Uterus (tissue), 2 donors: ENCODE measurements around the gene IL6.

Source experiments
- POLR2A ChIP-seq, 2 donors: fragments of 450-650 bp; IDR thresholded peaks; one replicate each; pipeline ENCODE4 v1.6.1; 2016; ENCODE audit warnings: antibody characterized with exemption in 2 of 2, mild to moderate bottlenecking in 1 of 2, moderate library complexity in 1 of 2
- TF ChIP-seq, protein P1 (sequence below), 4 experiments: fragments of 200-600 bp in 2 of 4; fragments of 450-650 bp in 2 of 4; sonication (generic) in 2 of 4; IDR thresholded peaks; one replicate each; pipeline ENCODE4 v1.5.1; 2016 to 2019; ENCODE audit warnings: antibody characterized with exemption in 4 of 4, mild to moderate bottlenecking in 2 of 4, moderate library complexity in 1 of 4

DNA sequence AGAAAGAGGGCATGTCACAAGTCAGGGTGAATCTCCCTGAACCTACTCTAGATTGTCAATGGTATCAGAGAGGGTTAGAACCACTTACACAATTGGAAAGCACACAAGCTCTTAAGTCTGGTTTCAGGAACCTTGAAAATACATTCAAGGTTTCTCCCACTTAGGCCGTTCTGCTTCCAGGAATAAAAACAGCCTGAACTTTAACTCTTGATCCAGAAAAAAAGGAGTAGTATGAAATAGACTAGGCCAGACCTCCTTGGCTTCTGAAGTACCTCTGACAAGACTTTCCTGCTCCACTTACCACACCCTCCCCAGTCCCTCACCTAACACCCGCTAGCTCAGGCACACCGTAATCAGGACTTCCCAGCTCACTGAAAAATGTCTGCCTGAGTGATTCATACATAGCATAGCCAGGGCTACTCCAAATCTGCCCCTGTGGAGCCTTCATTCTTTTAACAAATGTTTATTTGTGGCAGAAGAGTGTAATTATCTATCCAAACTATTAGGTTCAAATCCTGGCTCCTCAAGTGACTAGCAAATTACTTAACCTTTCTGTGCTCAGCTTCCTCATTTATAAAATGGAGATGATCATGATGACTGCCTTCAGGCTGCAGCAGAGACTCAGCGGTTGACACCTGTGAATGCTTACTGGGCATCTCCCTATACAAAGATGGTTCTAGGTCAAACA is 30.3 kb upstream of the IL6 start:
- TF ChIP-seq, protein P1, sequence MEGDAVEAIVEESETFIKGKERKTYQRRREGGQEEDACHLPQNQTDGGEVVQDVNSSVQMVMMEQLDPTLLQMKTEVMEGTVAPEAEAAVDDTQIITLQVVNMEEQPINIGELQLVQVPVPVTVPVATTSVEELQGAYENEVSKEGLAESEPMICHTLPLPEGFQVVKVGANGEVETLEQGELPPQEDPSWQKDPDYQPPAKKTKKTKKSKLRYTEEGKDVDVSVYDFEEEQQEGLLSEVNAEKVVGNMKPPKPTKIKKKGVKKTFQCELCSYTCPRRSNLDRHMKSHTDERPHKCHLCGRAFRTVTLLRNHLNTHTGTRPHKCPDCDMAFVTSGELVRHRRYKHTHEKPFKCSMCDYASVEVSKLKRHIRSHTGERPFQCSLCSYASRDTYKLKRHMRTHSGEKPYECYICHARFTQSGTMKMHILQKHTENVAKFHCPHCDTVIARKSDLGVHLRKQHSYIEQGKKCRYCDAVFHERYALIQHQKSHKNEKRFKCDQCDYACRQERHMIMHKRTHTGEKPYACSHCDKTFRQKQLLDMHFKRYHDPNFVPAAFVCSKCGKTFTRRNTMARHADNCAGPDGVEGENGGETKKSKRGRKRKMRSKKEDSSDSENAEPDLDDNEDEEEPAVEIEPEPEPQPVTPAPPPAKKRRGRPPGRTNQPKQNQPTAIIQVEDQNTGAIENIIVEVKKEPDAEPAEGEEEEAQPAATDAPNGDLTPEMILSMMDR (IDR thresholded peaks at IDR 0.05): no peak
- no peak for TF ChIP-seq POLR2A (IDR thresholded peaks at IDR 0.05)
